Transverse colon (tissue), 4 donors: ENCODE measurements around the gene GPR107.

Experiments
- CTCF ChIP-seq, 5 experiments: fragments of 200-600 bp in 3 of 5; fragments of 450-650 bp in 2 of 5; sonication (generic) in 3 of 5; IDR thresholded peaks; 1 replicate in 2 of 5; 2 replicates in 3 of 5; pipeline ENCODE4 v1.5.1; 2016 to 2017; ENCODE audit warnings: antibody characterized with exemption in 5 of 5, inconsistent platforms in 3 of 5, mild to moderate bottlenecking in 2 of 5, moderate library complexity in 1 of 5
- POLR2A ChIP-seq: fragments of 450-650 bp; IDR thresholded peaks from one replicate; pipeline ENCODE4 v1.6.1; 2016; ENCODE audit warnings: antibody characterized with exemption, mild to moderate bottlenecking, moderate library complexity
- POLR2AphosphoS5 ChIP-seq, 3 donors: sonication (generic); formaldehyde crosslinking; IDR thresholded peaks; one replicate each; pipeline ENCODE4 v1.6.1; 2016; ENCODE audit warnings: antibody characterized with exemption in 3 of 3

GRCh38 chr9:130185490-130186031 is 131.9 kb downstream of the GPR107 start:
- no peak for TF ChIP-seq CTCF (IDR thresholded peaks at IDR 0.05)
- no peak for TF ChIP-seq POLR2AphosphoS5 (IDR thresholded peaks at IDR 0.05)
- TF ChIP-seq POLR2A: no peak
